GM18507 (cell line): ENCODE measurements around the gene TMPRSS13.
"Not testable (repeated sequence)": the region's sequence is repeated elsewhere in the genome, so short reads cannot be mapped to it uniquely, and the experiment has no call there.

ENCODE experiments used
- DNase-seq: peaks from one replicate; pipeline ENCODE4 v3.0.0; 2011; ENCODE audit warnings: low read depth; ENCODE audit not compliant: insufficient read length; ENCODE audit errors: extremely low spot score
- FAIRE-seq: peaks from 2 replicates; lab custom pipeline; 2011; peaks lifted over from hg19 to GRCh38; lab: Jason Lieb, UNC

The TMPRSS13 gene

DNA sequence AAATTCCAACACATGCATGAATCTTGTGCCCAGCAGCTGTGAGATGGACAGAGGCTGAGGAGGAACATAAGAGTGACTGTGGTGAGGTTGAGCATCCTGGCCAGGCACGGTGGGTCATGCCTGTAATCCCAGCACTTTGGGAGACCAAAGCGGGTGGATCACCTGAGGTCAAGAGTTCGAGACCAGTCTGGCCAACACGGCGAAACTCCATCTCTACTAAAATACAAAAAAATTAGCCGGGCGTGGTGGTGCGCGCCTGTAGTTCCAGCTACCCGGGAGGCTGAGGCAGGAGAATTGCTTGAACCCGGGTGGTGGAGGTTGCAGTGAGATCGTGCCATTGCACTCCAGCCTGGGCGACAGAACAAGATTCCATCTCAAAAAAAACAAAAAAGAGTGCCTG, 63.7 kb downstream of the TMPRSS13 start:
- DNase-seq, FAIRE-seq: not testable (repeated sequence)

DNA sequence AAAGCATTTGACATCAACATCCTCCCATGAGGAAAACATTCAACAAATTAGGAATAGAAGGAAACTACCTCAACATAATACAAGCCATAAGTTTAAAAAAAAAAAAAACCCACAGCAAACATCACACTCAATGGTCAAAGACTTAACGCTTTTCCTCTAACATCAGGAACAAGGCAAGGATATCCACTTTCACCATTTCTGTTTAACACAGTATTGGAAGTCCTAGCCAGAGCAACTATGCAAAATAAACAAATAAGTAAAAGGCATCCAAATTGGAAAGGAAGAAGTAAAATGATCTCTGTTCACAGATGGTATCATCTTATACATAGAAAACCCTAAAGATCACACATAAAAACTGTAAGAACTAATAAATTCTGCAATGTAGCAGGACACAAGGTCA, 65.8 kb downstream of the TMPRSS13 start:
- FAIRE-seq (no peak), DNase-seq (no peak)

DNA sequence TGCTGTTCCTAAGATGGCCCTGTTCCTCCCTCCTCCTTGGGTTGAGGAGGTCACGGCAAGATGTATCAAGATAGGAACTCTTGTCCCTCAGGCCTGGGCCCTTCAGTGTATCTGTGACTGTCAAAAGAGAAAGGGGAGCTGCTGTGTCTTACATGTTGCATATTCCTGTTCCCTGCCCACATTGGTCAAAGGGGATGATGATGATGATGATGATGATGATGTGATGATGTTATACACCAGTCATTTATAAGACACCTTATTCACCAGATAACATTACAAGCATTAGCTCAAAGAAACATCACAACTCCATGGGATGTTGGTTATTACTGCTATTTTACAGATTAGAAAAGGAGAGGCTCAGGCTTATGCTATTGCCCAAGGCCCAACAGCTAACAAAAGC, 66.4 kb downstream of the TMPRSS13 start:
- FAIRE-seq (no peak), DNase-seq (no peak)

DNA sequence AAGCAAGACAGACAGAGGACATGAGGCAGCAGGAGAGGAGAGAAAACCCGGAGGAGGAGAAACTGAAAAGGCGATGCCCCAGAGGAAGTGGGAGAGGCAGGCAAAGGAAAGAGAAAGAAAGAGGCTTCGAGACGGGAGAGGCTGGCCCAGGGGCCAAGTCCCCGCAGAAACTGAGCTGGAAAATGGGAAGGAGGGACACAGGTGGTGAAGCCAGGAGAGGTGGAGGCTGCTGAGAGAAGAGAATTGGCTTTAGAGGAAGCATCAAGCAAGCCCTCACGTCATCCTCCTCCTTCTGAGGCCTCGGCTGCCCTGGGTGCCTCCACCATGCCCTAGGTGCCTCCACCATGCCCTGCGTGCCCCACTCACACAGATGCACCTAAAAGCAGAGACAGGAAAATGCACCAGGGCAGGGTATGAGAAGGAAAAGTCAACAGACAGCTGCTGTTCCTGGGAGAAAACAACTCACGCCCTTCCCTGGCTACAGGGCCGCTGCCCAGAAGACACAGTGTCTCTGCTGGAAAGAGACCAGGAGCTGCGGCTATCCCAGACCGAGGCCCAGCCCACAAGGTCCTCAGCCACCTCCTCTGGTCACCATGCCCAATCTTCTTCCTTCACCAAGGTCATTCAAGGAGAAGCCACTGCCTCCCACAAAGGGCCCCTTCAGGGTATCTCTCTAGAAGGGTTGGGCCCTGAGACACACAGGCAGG, 67.0 kb downstream of the TMPRSS13 start:
- DNase-seq (no peak), FAIRE-seq (no peak)

DNA sequence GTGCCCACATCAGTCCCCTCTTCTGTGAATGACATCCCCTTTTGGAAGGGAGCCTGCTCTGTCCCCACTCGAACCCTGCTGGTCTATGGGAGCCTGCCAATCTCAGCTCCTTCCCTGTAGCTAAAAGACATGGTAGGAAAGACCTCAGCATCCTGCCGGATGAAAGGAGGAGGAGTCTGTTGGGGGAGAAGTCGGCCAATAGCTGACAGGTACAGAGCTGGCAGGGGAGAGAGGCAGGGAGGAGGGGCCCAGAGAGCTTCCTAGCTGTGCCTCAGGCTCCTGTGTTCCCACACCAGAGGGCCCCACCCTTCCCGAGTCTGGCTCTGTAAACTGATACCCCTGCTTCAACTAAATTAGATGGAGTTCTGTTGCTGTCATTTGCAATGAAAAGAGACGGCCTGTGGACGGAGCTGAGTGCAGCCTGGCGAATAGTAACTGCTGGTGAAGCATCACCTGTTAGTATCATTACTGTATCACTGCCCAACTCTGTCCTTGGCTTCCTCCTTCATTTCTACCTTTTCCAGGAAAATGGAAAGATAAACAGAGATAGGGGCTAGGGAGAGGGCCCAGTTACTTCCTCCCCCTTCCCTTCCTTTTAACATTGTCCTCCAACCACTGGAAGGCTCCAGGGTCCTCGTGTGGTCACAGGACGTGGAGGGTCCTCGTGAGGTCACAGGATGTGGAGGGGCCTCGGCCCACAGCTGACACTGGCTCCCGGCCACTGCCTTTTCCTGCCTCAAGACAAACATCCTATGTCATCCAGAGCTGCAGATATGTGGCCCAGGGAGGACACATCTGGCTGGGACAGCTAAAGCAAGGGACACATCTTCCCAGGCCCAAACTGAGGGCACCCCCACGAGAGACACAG, 67.8 kb downstream of the TMPRSS13 start:
- no peak for FAIRE-seq

DNA sequence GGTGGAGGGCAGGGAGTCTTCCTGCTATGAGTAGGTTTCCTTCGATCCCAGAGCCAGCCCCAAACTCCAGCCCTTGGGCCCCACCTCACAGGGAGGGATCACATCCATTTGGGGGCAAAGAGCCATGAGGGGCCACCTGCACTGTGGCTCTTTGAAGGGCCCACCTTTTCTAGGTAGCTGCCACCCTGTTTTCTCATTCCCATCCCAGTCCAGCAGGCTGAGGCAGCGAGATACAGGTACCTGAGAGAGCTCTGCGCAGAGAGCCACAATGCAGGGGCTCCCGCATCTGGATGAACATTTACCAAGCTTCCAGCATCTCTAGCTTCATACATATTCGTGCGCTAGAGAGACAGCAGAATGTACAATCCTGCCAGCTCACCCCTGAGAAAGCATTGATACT, 69.1 kb downstream of the TMPRSS13 start:
- FAIRE-seq (no peak), DNase-seq (no peak)

More for the DNA sequence above, 67.8 kb downstream of the TMPRSS13 start:
- no peak for DNase-seq

DNA sequence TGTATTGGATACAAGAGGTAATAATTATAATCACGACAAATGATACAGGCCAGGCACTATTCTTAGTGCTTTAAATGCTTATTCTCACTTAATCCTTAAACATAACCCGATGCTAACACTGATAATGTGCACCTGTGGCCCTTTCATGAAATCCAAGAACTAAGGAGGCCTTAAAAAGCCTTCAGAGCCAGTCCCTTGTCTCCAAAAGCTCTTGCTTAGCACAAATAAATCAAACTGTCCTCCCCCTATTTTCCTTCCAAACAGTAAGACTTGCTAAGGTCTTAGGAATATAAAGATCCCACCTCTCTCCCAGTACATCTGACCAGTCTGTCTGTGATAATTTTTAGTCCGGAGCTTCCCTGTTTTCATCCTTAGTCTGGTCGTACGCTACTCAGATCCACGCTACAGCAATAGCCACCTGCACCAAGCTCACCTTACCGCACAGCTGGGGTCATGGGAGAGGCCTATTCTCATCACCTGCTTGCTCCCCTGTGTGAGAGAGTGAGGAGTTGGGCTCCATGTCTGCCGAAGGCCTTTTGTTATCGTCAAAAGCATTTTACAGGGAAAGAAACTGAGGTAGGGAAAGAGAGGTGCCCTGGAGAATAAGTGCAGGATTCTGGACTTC, 69.6 kb downstream of the TMPRSS13 start:
- no peak for FAIRE-seq
- no peak for DNase-seq

DNA sequence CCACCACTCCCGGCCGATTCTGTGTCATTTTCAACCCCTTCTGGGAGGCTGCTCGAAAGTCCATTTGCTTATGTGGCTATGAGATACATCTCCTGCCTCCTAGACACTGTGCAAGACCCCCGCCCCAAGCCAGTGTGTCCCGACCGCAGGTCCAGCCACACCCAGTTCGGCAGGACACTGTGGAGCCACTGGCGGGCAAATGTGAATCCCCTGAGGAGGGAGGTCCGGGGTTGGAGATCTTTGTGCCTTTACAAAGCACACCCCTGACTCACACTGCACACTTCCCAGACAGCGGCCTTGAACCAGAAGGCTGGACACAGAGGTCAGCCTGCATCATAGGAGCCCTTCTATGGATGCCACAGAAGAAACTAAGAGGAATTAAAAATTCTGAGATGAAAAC, 70.1 kb downstream of the TMPRSS13 start:
- DNase-seq (no peak), FAIRE-seq (no peak)

DNA sequence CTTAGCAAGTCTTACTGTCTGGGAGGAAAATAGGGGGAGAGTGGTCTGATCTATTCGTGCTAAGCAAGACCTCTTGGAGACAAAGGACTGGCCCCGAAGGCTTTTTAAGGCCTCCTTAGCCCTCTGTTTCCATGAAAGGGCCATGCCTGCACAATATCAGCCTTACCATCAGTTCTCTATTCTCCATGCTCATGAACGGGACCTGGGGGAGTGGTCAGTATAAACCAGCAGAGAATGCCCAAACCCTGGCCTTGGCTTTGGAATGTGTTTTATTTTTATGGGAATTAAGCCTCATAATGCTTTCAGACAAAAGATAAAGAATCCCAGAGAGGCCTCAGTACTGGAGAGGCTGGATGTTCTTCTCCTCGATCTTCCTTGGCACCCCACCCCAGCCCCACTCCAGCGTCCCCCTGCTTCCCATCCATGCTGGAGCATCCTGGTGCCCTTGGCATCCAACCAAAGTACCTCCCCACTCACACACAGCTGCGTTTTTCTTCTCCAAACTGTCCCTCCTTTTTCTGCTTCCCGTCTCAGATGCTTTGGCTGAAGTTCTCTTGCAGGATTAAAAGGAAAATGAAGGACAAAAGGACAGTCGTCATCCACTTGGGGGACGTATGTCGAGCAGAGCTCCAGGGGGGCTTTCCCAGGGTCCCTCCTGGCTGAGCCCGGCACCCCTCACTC, 71.3 kb downstream of the TMPRSS13 start:
- DNase-seq, result no peak
- no peak for FAIRE-seq

DNA sequence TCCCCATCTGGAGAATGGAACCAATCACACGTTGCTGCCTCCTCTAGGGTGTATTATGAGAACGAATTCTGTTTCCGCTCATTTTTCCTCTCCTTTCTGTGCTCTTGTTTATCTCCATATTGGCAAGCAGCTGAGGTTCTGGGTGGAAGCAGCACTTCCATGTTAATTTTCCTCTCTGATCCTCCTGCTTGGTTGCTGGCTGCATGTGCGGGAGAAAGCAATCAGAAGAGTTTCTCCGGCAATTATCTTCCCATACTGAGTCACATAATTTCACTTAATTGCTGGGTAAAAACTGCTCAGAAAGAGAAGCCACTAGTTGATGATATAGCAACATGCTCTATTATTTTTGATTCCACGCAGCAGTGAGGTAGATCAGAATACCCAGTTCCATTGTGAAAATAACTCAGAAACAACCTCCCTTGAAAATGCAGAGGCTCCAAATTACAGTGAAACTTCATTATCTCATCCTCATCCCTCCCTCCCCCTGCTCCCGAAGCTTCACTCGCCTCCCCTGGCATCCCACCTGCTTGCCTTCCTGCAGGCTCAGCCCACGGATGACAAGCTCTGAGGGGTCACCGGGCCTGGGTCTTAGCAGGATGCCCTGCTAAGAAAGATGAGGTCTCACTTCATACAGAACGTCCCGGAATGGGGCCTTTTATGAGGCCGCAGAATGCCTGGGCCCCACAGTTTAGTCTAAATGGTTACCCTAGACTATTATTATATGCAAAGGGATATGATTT, 73.1 kb downstream of the TMPRSS13 start:
- FAIRE-seq (no peak), DNase-seq (no peak)

DNA sequence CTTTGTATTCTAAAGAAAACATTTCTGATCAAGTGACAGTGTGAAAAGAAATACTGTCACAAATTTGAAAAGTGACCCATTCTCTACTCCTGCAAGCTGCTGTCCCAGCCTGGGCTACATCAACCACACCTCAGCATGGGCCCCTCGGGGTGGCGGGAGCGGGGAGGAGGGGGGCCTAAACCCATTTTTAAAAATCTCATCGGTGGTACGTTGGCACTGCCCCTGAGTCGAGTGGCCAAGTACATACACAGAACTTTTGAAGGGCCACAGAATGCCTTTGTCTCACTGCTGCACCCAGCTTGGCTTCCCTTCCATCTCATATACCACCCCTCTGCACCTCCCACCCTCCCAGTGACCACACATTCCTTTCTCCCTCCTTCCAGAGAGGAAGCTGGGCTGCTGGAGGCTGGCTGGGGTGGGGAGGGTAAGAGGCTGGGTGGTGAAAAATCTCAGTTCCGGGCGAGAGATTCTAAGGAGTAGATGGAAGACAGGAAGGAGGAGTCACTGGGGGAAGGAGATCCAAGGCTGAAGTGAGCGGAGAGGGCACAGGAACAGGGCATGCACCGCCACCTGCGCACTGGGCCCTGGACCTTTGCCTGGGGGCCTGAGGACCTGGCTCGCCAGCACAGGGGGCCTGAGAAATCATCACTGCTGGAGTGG, 73.9 kb downstream of the TMPRSS13 start:
- no peak for DNase-seq
- FAIRE-seq, result no peak

DNA sequence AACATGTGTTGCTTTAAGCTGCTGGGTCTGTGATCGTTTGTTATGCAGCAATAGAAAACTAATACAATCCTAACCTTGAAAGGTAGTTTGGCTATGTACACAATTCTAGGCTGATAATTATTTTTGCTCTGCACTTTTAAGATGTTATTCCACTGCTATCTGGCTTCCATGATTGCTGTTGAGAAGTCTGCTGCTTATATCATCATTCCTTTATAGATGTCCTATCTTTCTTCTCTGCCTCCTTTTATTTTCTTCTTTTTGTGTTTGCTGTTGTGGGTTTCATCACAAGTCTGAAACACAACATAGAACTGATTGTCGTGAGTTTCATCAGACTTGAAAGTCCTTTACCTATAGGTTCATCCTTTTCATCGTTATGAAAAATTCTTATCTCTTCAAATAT, 76.9 kb downstream of the TMPRSS13 start:
- FAIRE-seq, result no peak

DNA sequence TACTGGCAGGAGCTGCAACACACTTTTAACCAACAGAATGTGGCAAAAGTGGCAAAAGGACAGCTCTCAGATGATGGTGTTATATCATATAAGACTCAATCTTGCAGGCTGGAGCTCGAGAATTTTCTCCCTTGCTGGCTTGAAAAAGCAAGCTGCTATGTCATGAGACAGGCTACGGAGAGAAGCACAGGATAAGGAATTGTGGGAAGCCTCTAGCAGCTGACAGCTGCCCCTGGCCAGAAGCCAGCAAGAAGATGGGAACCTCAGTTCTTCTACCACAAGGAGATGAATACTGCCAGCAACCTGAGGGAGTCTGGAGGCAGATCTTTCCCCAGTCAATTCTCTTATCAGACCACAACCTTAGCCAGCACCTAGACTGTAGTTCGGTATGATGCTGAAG, 77.3 kb downstream of the TMPRSS13 start:
- no peak for DNase-seq
- FAIRE-seq, result no peak

More for the DNA sequence above, 76.9 kb downstream of the TMPRSS13 start:
- DNase-seq, result no peak

DNA sequence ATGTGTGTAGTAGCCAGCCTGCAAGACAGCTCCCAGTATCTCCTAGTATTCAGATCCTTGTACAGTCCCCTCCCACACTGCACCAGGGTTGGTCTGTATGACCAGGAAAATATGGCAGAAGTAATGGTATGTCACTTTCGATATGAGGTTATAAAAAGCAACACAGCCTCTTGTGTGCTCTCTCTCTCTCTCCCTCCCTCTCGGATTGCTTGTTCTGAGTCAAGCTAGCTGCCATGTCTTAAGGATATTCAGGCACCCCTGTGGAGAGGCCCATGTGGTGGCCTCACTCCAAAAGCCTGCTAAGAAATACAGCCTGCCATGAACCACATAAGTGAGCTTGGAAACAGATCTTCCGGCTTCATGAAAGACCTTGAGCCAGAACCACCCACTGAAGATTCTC, 78.1 kb downstream of the TMPRSS13 start:
- DNase-seq, result no peak
- no peak for FAIRE-seq
